22Rv1 (cell line): ENCODE data around the gene ZPBP.

Source experiments
- ZFX ChIP-seq: fragments of 450-650 bp; IDR thresholded peaks from 2 replicates; pipeline ENCODE4 v1.6.1; 2017; ENCODE audit warnings: antibody characterized with exemption, borderline replicate concordance
- TF ChIP-seq, protein P1 (sequence below): fragments of 450-650 bp; IDR thresholded peaks from 2 replicates; pipeline ENCODE4 v1.5.1; 2017; ENCODE audit warnings: mild to moderate bottlenecking

DNA sequence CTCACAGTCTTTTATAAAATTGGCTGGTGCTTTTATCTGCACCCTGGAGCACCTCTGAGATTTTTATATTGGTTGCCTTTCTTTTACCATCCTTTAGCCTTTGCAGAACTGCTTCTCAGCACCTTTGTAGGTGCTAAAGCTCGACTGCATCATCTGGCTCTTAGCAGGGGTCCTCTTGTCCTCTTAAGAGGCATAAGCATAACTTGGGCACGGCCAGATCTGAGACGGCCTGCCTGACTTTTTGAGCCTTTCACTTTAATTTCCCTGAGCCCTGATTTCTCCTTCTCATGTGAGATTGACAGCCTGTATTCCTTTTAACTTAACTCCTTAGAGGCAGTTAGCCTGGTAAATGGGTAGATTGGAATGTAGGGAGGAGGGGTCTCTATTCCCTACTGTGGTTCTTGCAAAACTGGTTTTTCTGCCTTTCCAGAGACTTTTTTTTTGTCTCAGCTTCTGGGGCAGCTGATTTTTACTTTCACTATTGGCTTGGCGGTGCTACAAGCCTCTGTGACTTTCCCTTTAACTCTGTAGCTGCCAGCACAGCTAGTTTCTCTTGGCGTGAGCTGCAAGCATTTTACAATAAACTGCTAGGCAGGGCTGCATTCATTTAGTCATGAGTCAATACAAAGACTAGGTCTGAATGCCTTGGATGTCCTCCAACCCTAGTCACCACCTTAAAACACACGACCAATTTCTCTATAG, 24.0 kb downstream of the ZPBP start:
- TF ChIP-seq, protein P1, sequence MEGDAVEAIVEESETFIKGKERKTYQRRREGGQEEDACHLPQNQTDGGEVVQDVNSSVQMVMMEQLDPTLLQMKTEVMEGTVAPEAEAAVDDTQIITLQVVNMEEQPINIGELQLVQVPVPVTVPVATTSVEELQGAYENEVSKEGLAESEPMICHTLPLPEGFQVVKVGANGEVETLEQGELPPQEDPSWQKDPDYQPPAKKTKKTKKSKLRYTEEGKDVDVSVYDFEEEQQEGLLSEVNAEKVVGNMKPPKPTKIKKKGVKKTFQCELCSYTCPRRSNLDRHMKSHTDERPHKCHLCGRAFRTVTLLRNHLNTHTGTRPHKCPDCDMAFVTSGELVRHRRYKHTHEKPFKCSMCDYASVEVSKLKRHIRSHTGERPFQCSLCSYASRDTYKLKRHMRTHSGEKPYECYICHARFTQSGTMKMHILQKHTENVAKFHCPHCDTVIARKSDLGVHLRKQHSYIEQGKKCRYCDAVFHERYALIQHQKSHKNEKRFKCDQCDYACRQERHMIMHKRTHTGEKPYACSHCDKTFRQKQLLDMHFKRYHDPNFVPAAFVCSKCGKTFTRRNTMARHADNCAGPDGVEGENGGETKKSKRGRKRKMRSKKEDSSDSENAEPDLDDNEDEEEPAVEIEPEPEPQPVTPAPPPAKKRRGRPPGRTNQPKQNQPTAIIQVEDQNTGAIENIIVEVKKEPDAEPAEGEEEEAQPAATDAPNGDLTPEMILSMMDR = no peak
- no peak for TF ChIP-seq ZFX
